MM.1S (cell line): ENCODE measurements around the gene ESD.

Experiments used
- EZH2 ChIP-seq: fragments of 300-600 bp; sonication (generic); optimal IDR thresholded peaks from 2 replicates; pipeline ENCODE3; 2017; ENCODE audit warnings: low read depth, mild to moderate bottlenecking, antibody characterized with exemption, low read length, mixed read lengths
- EZH2phosphoT487 ChIP-seq: fragments of 300-600 bp; sonication (generic); IDR thresholded peaks from 2 replicates; pipeline ENCODE4 v1.6.1; 2018; ENCODE audit warnings: antibody characterized with exemption, low read length
- TF ChIP-seq, protein P1 (sequence below): fragments of 300-600 bp; sonication (generic); IDR thresholded peaks from 2 replicates; pipeline ENCODE4 v1.5.1; 2016; ENCODE audit warnings: antibody characterized with exemption, low read length, mixed read lengths

DNA sequence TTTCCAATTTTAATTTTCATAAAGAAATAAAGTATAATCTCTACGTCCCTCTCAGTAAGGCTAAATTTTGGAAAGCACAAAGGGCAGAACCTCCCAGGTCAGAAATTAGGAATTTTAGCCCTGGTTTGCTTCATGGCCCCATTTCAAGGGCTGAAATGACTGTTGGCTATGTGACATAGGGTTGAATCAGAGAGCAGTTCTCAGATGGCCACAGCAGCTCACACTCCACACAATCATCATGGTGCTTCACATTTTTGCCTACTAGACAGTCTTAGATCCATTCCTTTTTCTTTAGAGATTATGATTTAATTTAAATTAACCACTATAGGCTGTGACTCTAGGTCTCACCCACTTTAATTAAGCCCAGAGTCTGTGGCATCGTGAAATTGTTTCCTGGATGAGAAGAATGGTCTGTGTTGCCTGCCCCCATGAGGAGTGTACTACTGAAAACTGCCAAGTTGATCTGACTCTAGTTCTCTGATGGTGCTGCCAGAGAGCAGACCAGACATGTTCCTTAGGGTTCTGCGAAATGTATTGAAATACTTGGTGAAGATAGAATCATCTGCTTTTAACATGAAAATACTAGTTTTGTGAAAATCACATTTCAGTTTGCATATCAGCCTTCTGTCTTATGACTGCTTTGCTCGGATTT is 57.4 kb downstream of the ESD start:
- TF ChIP-seq, protein P1, sequence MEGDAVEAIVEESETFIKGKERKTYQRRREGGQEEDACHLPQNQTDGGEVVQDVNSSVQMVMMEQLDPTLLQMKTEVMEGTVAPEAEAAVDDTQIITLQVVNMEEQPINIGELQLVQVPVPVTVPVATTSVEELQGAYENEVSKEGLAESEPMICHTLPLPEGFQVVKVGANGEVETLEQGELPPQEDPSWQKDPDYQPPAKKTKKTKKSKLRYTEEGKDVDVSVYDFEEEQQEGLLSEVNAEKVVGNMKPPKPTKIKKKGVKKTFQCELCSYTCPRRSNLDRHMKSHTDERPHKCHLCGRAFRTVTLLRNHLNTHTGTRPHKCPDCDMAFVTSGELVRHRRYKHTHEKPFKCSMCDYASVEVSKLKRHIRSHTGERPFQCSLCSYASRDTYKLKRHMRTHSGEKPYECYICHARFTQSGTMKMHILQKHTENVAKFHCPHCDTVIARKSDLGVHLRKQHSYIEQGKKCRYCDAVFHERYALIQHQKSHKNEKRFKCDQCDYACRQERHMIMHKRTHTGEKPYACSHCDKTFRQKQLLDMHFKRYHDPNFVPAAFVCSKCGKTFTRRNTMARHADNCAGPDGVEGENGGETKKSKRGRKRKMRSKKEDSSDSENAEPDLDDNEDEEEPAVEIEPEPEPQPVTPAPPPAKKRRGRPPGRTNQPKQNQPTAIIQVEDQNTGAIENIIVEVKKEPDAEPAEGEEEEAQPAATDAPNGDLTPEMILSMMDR, result no peak
- TF ChIP-seq EZH2phosphoT487 (no peak), EZH2 (no peak)
